IPS DF 6.9 (cell line): ENCODE results near the gene PLVAP.
"Not testable (repeated sequence)": the region's sequence is repeated elsewhere in the genome, so short reads cannot be mapped to it uniquely, and the experiment has no call there.

Source experiments
- DNase-seq: peaks from one replicate; pipeline ENCODE4 v3.0.0-alpha.2; 2013; ENCODE audit warnings: low read depth, low spot score
- H3K27ac ChIP-seq: one replicate; pipeline ENCODE4 v1.5.1; 2013; ENCODE audit warnings: low read length, control low read depth
- H3K27me3 ChIP-seq: 2 replicates; pipeline ENCODE4 v1.6.1; 2013; ENCODE audit warnings: mild to moderate bottlenecking, low read length; ENCODE audit not compliant: control insufficient read depth, insufficient read depth
- H3K36me3 ChIP-seq: 2 replicates; pipeline ENCODE4 v1.6.1; 2013; ENCODE audit warnings: low read length; ENCODE audit not compliant: control insufficient read depth, insufficient read depth
- H3K4me1 ChIP-seq: 2 replicates; pipeline ENCODE4 v1.6.1; 2013; ENCODE audit warnings: low read length; ENCODE audit not compliant: control insufficient read depth, insufficient read depth
- H3K4me3 ChIP-seq: 2 replicates; pipeline ENCODE4 v1.5.1; 2013; ENCODE audit warnings: mild to moderate bottlenecking, low read length
- H3K9me3 ChIP-seq: 2 replicates; pipeline ENCODE4 v1.6.1; 2013; ENCODE audit warnings: low read length, inconsistent platforms; ENCODE audit not compliant: control insufficient read depth, insufficient read depth
- WGBS: extraction: QIAGEN DNeasy Blood & Tissue Kit; methylation state at CpG from one replicate; pipeline ENCODE4 v1.1.7; 2013; ENCODE audit warnings: mixed read lengths, missing lambda C conversion rate; ENCODE audit not compliant: insufficient read length, insufficient coverage; 5-methylcytosine and 5-hydroxymethylcytosine counted together

PLVAP gene

DNA sequence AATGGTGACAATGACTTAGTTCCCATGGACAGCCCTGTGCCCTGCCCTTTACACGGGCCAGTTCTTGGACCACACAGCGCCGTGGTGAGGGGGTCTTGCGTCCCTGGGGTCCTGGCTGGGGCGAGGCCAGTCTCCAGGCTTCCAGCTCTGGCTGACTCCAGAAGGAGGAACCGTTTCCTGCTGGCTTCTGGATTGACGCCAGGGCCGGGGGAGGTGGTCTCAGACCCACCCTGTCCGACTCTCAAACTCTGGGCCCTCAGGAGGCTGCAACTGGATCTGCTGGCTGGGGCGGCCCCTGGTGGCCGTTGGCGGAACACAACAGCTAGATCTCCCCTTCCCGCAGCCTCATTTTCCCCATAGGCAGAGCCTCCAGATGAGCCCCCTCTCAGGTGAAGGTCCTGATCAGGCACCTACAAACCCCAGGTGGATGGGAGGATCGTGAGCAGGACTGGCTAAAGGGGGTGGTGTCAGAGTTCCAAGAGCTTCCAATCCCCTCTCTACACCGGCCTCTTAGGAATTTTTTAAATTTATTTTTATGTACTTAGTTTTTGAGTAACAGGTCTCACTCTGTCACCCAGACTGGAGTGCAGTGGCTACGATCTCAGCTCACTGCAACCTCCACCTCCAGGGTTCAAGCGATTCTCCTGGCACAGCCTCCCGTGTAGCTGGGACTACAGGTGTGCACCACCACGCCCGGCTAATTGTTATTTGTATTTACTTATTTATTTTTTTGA lies 8.9 kb upstream of the PLVAP start:
- no peaks in the 10 kb centered on the region for H3K36me3 ChIP-seq
- 0 out of 2 replicates have a peak, but pooled peaks cover 1% of the 10 kb centered on the region for H3K4me1 ChIP-seq
- no peak overlapping the region for H3K4me3 ChIP-seq
- H3K9me3 ChIP-seq: no peaks in the 10 kb centered on the region
- H3K27ac ChIP-seq: no peak overlapping the region
- DNase-seq: no peak
- no CpG with 5 or more reads among the region's 20 CpGs for WGBS
- no peaks in the 10 kb centered on the region for H3K27me3 ChIP-seq

GRCh38 chr19:17380426-17381138 lies 3.4 kb upstream of the PLVAP start:
- no peaks in the 10 kb centered on the region for H3K9me3 ChIP-seq
- no CpG with 5 or more reads among the region's 5 CpGs for WGBS
- peaks cover 5% of the 10 kb centered on the region for H3K4me1 ChIP-seq
- H3K27ac ChIP-seq: no peak overlapping the region
- H3K27me3 ChIP-seq: no peaks in the 10 kb centered on the region
- no peak for DNase-seq
- H3K36me3 ChIP-seq: no peaks in the 10 kb centered on the region
- no peak overlapping the region for H3K4me3 ChIP-seq

DNA sequence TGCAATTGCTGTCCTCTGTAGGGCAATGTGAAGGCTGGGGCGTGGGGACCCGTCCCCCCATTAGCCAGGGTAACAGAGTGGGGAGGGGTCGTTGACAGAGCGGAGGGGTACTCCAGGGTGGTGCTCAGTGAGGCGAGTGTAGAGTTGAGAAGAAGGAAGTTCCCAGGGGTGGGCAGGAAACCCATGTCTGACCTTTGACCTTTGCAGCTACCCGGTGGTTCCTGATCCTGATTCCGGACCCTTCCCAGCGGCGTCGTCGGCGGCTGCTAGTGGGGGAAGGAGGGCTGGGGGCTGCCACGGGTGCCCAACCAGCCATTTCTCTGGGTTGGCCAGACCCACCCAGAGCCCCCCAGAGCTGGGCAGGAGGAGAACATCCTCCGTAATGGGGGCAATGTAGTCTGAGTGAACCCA lies 2.1 kb upstream of the PLVAP start:
- H3K36me3 ChIP-seq: no peaks in the 10 kb centered on the region
- no CpG with 5 or more reads among the region's 14 CpGs for WGBS
- H3K9me3 ChIP-seq: no peaks in the 10 kb centered on the region
- no peaks in the 10 kb centered on the region for H3K27me3 ChIP-seq
- peaks cover 5% of the 10 kb centered on the region for H3K4me1 ChIP-seq
- no peak overlapping the region for H3K27ac ChIP-seq
- no peak for DNase-seq
- no peak overlapping the region for H3K4me3 ChIP-seq

DNA sequence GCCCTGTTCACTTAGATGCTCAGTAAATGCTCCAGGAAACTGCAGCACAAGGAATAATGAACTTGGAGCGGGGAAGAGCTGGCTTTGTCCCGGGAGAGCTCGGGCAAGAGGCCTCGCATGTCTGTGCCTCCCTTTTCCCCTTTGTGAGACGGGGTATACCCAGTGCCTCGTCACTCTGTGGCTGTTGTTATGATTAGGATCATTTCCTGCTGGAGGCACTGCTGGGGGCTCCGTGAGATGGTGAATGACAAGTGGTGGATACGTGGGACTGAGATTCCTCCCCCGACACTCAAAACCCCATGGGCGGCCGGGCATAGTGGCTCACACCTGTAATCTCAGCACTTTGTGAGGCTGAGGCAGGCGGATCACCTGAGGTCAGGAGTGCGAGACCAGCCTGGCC lies 1.1 kb upstream of the PLVAP start:
- Histone ChIP-seq H3K27me3 (no peaks in the 10 kb centered on the region), H3K4me1 (peaks cover 4% of the 10 kb centered on the region), H3K4me3 (no peak overlapping the region), H3K36me3 (no peaks in the 10 kb centered on the region), H3K9me3 (no peaks in the 10 kb centered on the region), H3K27ac (no peak overlapping the region)
- DNase-seq: no peak
- WGBS: no CpG with 5 or more reads among the region's 13 CpGs

DNA sequence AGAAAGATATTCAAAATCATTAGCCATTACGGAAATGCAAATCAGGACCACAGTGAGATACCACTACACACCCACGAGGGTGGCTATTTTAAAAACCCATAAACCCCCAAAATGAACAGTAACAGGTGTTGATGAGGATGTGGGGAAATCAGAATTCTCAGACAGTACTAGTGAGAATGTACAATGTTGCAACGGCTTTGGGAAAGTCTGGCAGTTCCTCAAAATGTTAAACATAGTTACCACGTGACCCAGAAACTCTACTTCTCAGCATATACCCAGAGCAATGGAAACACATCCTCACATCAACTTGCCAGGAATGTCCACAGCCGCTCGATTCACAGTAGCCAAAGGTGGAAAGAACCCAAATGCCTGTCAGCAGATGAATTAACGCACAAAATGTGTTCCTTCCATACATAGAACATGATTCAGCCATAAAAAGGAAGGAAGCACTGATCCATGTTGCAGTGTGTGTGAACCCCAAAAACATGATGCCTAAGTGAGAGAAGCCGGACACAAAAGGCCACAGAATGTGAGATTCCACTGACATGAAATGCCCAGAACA lies 7.0 kb downstream of the PLVAP start:
- Histone ChIP-seq H3K4me1 (no peaks in the 10 kb centered on the region), H3K9me3 (no peaks in the 10 kb centered on the region), H3K36me3 (no peaks in the 10 kb centered on the region), H3K4me3 (no peak overlapping the region), H3K27me3 (no peaks in the 10 kb centered on the region), H3K27ac (no peak overlapping the region)
- DNase-seq: no peak
- no CpG with 5 or more reads among the region's 8 CpGs for whole genome bisulfite sequencing

- no peak for DNase-seq
- H3K27ac ChIP-seq: no peak overlapping the region
- H3K4me1 ChIP-seq: no peaks in the 10 kb centered on the region
- no peak overlapping the region for H3K4me3 ChIP-seq
- no peaks in the 10 kb centered on the region for H3K27me3 ChIP-seq
- H3K36me3 ChIP-seq: no peaks in the 10 kb centered on the region
- WGBS: no CpG with 5 or more reads among the region's 22 CpGs
- H3K9me3 ChIP-seq: no peaks in the 10 kb centered on the region
Observed at GRCh38 chr19:17365361-17365760, 11.8 kb downstream of the PLVAP start.

GRCh38 chr19:17363852-17364605 lies 13.1 kb downstream of the PLVAP start:
- H3K4me1 ChIP-seq, H3K27ac ChIP-seq, H3K4me3 ChIP-seq, H3K36me3 ChIP-seq, H3K9me3 ChIP-seq, DNase-seq, H3K27me3 ChIP-seq: not testable (repeated sequence)
- WGBS: no CpG with 5 or more reads among the region's 20 CpGs

DNA sequence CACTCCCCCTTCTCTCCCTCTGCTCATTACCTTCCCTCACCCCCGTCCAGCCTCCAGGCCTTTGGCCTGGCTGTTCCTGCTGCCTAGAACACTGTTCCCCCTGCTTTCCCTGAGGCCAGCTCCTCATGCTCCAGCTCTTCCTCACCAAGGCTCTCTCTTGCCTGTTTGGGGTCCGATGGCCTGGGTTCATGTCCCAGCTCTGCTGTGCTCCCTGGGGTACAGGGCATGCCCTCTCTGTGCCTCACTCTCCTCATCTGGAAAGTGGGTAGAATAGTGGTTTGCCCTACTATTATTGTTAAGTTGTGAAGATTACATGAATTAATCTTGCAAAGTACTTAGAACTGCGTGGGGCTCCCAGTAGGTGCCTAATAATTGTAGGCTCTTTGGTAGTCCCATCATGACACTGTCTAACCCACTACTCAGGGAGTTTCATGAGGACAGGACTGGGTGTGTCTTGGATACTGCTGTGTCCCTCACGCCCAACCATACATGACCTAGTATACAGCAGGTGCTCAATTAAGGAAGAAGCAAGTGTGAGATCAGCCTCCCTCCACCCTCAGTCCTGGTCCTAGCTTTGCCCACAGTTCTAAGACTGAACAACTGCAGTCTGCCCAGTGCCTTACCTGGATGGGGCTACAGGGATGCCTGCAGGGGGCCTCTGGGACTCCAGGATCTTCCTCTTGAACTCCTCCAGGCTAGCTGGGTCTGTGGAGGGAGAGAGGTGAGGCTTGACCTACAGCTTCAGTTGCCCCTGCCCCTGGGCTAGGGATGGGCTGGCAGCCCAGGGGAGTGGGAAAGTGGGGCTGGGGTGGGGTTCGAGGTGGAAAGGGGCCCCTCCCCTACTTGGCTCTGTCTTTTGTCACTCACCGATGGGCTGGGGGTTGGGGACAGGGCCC lies 17.0 kb downstream of the PLVAP start:
- WGBS: no CpG with 5 or more reads among the region's 6 CpGs
- H3K27ac ChIP-seq: no peak overlapping the region
- no peak for DNase-seq

DNA sequence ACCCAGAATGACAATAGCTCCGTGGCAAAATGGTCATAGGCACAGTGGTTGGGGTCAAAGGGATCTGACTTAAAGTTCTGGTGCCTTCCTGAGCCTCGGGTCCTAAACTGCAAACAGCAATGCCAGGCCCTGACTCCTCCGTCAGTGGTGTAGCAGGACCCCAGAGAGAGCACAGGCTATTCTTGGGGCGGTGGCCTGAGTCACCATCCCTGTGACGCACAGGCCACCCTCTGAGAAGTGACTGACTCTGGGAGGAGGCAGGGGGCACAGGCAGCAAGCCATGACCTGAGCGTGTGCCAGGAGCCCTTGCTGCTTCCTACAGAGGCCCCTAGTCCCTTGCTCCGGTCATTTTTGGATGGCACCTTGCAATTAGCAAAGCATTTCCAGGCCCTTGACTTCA lies 18.7 kb downstream of the PLVAP start:
- no peaks in the 10 kb centered on the region for H3K36me3 ChIP-seq
- no peaks in the 10 kb centered on the region for H3K27me3 ChIP-seq
- H3K4me1 ChIP-seq: no peaks in the 10 kb centered on the region
- no peaks in the 10 kb centered on the region for H3K9me3 ChIP-seq
- H3K4me3 ChIP-seq: no peak overlapping the region
- DNase-seq: no peak
- no CpG with 5 or more reads among the region's 7 CpGs for WGBS
- H3K27ac ChIP-seq: no peak overlapping the region

More for the DNA sequence above, 17.0 kb downstream of the PLVAP start:
- no peaks in the 10 kb centered on the region for H3K9me3 ChIP-seq
- H3K4me3 ChIP-seq: no peak overlapping the region
- H3K4me1 ChIP-seq: no peaks in the 10 kb centered on the region
- H3K36me3 ChIP-seq: no peaks in the 10 kb centered on the region
- no peaks in the 10 kb centered on the region for H3K27me3 ChIP-seq
